GM19240 (cell line): ENCODE measurements around the gene MAPT.
"Not testable (repeated sequence)": the region's sequence is repeated elsewhere in the genome, so short reads cannot be mapped to it uniquely, and the experiment has no call there.

Source experiments
- DNase-seq: peaks from one replicate; pipeline ENCODE4 v3.0.0; 2011; ENCODE audit warnings: low spot score; ENCODE audit not compliant: insufficient read length

MAPT gene

DNA sequence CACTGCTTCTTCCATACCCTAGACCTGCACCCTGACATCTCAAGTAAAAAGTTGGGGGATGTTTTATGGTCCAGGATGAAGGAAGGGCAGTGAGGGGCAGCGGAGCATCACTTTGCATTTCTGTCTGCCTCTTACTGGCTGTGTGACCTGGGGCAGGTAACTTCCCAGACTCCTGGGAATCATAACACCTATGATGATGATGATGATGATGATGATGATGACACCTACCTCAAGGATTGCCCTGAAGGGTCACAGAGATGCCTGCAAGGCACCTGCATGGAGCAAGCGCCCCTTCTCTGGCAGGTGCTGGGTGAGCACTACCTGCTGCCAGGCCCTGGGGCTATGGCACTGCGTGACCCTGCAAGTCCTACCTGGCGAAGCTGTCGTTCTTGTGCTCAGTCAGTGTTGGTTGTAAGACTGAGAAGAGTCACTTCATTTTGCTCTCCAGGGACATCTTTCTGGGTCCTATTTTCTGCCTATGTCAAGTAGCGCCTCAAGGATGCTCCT, 58.5 kb downstream of the MAPT start:
- no peak for DNase-seq

DNA sequence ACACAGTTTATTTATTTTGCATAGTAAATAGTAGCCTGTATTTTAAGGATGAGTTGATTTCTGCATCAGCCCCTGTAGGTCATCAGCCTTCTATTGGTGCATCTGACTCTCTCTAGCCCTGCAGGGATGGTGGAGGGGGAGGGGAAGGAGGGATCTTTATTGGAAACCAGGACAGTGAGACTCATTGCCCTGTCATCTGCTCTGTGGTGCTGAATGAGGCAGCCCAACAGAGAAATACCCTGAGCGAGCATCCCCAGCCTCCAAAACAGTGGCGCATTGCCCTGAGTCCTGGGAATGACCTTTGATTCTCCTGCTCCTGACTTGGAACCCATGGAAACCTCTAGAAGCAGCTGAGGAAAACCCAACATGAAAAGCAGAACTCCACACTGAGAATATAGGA, 59.2 kb downstream of the MAPT start:
- no peak for DNase-seq

DNA sequence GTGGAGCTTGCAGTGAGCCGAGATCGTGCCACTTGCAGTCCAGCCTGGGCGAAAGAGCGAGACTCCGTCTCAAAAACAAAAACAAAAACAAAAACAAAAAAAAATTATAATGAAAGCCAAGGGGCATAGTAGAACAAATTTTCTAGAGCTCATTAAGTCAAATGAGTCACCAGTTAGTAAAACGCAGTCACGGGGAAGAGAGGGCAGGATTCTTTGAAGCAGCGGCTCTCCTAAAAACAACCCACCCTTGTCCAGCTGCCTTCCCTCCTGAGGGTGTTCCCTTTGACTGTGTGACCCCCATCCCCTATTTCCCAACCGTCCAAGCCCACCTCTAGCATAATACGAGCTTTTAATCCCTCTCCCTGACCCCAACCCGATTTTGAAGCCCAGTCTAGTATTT, 60.6 kb downstream of the MAPT start:
- DNase-seq: no peak

DNA sequence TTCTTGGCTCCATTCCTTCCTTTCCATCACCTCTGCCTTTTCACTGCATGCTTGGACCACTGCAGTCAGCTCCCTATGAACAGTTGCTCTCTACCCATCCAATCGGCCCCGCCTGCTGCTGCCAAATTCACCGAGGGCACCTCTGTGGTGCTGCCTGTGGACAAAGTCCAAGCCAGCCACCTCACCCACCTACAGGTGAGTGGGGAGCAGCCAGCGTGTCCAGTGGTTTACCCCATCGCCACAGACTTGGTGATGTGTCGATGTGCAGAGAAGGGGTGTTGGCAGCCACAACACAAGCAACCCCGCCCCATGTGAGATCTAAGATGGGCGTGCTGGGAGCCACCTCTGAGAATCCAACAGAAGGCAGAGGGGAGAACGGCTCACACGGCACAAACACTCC, 61.0 kb downstream of the MAPT start:
- DNase-seq: no peak

DNA sequence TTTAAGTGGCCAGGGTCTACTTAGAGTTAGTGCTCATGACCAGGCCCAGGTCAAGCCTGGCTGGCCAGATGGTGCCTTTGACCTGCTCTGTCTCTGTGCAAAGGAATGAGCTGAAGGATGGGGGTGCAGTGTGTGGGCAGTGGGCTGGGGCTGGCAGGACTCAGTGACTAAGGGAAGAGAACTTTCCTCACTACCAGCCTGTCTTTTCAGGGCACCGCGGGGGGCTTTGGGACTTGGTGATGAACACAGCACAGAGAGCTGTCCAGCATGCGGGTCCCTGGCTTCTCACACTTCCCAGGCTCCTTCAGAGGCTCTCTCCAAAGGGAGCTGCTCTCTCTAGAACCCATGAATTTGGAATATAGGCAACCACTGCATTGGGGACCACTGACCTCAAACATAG, 61.7 kb downstream of the MAPT start:
- DNase-seq: no peak

DNA sequence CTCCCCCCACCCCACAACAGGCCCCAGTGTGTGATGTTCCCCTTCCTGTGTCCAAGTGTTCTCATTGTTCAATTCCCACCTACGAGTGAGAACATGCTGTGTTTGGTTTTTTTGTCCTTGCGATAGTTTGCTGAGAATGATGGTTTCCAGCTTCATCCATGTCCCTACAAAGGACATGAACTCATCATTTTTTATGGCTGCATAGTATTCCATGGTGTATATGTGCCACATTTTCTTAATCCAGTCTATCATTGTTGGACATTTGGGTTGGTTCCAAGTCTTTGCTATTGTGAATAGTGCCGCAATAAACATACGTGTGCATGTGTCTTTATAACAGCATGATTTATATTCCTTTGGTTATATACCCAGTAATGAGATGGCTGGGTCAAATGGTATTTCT, 62.4 kb downstream of the MAPT start:
- DNase-seq: not testable (repeated sequence)

DNA sequence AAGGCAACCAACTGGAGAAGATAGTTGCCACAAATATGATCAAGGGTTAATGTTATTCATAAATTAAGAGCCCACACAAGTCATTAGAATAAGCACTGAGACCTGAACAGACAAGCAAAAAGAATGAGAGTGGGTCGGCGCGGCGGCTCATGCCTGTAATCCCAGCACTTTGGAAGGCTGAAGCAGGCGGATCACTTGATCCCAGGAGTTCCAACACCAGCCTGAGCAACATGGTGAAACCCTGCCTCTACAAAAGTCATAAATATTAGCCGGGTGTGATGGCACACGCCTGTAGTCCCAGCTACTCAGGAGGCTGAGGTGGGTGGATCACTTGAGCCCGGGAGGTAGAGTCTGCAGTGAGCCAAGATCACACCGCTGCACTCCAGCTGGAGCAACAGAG, 64.0 kb downstream of the MAPT start:
- no peak for DNase-seq

DNA sequence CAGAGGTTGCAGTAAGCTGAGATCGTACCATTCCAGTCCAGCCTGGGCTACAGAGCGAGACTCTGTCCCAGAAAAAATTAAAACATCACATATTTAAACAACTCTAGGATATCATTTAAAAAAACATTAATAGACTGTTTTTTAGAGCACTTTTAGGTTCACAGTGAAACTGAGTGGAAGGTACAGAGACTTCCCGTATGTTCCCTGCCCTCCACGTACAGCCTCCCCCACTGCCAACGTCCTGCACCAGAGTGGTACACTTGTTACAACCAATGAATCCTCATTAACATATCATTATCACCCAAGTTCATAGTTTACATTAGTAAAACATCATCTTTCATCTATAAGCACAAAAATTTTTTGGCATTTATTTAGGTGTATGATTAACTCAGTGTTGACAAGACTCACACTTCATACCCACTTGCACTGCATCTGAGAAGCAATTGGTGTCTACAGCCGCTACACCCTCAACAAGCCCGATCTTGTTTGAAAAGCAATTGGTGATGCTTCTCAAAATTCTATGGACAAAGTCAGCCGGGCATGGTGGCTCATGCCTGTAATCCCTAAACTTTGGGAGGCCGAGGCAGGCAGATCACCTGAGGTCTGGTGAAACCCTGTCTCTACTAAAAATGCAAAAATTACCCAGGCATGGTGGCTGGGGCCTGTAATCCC, 64.8 kb downstream of the MAPT start:
- DNase-seq: no peak

DNA sequence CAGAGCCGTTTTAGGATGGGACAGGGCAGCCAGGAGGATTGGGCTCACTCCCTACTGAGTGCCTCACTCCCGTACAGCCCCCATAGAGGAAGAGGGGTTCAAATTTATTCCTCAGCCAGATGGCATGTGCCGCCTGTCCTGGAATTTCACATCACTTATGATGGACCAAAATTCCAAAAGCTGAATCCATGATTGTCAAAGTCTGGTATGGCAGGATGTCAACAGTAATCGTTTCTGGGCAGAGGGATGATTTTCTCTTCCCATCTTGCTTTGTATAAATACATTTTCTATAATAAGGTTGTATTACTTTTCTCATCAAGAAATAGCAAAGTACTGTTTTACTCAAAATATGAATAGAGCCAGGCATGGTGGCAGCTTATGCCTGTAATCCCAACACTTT, 66.0 kb downstream of the MAPT start:
- no peak for DNase-seq

DNA sequence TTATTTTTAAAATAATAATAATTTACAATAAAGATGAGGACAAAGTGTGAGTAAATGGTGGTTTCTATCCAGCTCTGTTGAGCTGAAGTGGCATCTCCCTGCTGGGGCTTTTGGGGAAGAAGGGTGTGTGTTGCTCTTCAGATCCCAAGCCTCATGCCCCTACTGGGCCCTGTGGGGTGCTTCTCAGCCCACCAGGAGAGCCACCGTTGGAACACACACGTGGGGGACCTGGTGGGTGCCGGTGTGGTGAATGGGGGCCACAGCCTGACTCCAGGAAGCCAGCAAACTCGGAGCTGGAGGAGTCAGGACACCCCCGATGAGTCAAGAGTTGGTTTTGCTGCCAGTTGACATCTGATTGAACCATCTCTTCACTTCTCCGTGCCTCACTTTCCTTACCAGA, 66.9 kb downstream of the MAPT start:
- no peak for DNase-seq

DNA sequence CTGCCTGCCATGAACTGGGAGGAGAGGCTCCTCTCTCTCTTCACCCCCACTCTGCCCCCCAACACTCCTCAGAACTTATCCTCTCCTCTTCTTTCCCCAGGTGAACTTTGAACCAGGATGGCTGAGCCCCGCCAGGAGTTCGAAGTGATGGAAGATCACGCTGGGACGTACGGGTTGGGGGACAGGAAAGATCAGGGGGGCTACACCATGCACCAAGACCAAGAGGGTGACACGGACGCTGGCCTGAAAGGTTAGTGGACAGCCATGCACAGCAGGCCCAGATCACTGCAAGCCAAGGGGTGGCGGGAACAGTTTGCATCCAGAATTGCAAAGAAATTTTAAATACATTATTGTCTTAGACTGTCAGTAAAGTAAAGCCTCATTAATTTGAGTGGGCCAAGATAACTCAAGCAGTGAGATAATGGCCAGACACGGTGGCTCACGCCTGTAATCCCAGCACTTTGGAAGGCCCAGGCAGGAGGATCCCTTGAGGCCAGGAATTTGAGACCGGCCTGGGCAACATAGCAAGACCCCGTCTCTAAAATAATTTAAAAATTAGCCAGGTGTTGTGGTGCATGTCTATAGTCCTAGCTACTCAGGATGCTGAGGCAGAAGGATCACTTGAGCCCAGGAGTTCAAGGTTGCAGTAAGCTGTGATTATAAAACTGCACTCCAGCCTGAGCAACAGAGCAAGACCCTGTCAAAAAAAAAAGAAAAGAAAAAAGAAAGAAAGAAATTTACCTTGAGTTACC, 68.0 kb downstream of the MAPT start:
- no peak for DNase-seq

DNA sequence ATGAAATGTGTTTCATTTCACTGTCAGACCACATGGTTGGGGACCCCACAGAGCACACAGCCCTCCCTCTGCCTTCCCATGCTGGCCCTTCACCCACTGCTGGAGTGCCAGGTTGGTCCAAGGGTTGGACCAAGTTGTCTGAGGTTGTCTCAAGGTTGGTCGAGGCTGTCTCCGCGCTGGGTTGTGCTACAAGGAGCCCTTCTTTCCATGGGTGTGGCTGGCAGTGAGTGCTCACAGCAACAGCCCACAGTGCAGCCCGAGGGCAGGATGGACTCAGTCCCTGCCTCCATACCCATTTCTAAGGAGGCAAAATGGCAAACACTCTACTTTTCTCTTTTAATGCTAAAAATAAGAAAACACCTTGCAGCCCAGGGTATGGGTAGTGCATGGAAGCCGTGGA, 68.9 kb downstream of the MAPT start:
- DNase-seq: no peak

DNA sequence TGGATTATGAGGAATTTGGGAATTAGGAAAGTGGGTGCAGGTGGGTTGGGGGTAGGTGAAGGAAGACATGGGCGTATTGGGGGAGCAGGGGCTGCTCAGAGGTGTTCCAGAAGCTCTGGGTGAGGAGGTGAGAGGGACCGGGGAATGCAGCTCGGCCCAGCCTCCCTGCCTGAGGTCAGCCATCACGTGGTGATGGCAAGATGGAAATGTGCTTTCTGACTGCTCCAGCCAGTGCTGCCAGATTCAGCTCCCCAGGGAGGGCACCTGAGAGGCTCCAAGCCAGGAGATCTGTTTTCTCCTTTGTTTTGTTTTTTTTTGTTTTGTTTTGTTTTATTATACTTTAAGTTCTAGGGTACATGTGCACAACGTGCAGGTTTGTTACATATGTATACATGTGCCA, 69.5 kb downstream of the MAPT start:
- DNase-seq: no peak

DNA sequence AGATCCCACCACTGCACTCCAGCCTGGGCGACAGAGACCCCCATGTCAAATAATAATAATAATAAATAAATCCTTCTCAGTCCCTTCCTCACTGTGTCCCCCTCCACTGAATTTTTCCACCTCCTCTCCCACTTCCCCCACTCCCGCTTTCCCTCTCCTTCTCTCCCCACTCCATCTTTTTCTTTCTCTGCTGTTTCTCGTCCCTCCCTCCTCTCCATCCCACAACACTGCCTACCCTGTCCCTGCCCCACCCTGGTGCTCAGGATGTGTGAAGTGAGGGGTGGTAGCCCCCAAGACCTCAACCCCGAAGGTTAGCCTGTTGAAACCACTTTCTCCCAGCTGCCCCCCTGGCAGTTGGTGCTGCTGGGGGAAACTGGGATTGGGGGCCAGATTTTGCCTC, 70.3 kb downstream of the MAPT start:
- DNase-seq: no peak

DNA sequence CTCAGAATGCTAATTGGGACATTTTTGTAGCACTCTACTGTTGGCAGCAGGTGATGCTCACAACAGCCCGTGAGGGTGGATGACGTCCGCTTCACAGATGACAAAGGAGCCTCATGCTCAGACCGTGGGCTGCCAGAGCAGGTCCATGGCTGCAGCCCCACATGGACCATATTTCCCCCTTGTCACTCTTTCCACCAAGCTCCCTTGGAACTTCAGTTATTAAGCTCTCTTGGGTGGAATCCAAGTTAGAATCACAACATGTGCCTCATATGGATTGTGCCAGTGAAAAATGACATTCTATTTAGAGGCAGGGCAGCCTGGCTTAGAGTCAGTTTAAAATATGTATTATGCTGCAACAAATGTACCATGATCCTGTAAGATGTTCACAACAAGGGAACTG, 71.5 kb downstream of the MAPT start:
- DNase-seq: no peak

DNA sequence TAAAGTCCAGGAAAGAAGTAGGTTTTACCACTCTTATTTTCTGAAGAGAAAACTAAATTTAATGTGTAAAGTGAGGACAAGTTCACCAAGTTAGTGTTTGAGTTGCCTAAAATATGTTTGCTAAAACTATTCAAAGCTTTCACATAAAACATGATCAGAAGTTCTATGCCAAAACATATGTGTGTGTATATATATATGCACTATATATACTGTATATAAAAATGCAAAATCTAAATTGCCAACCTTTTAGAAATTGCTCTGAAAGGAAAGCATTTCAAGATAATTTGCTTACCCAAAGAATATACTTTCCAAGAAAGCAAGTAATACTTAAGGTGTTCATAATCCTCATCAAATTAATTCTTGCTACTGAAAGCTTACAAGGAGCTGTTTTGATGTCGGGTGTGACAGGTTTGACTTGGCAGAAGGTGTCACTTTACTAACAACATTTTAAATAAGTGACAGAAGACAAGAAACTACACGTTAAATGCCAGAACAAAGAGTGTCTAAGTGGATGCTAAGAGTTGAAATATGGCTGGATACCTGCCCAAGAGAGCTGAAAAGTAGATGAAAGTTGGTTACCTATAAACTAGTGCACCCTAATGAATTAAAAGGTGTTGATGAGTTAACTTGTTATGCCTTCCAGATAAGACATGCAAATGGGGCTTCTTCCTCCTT, 72.4 kb downstream of the MAPT start:
- DNase-seq: no peak

DNA sequence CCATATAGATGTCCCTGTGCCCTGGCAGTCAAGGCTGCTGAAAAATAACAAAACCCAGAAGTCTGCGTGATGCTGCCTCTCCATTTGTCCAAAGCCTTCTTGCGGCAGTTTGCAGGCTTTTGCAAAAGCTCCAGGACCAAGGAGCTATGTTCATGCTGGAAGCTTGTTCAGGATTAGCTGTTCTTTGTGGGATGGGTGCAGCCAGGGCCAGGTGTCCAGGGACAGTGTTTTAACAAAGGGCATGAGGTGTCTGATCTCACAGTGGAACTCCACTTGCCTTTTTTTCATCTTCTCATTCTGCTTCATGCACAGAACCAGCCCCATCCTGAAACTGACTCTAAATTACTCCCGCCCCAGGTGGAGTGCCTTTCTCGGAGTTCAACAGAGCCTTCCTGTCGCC, 73.0 kb downstream of the MAPT start:
- DNase-seq: no peak

DNA sequence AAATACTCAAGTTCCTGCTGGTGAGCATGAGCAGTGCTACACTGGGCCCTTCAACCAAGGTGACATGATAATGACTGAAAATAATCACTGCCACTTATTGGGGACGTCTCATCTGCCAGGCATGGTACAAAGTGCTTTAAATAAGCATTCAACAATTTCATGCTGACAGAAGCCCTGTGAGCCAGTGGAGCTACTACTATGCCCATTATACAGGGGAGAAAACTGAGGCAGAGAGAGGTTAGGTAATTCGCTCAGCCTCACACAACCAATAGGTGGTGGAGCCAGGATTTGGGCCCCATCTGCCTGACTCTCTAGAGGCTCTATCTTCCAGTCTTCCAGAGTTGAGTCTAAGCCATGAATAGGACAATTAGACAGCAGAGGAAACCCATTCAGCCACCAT, 74.4 kb downstream of the MAPT start:
- DNase-seq: no peak

DNA sequence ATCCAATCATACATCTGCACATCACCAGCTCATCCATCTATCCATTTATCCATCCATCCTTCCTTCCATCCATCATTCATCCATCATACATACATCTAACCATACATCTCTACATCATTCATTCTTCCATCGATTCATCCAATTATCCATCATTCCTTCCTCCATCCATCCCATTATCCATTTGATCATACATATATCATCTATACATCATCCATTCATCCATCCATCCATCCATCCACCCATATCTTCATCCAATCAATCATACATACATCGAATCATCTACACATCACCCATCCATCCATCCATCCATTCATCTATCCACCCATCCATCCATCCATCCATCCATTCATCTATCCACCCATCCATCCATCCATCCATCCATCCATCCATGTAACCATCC, 75.4 kb downstream of the MAPT start:
- no peak for DNase-seq

DNA sequence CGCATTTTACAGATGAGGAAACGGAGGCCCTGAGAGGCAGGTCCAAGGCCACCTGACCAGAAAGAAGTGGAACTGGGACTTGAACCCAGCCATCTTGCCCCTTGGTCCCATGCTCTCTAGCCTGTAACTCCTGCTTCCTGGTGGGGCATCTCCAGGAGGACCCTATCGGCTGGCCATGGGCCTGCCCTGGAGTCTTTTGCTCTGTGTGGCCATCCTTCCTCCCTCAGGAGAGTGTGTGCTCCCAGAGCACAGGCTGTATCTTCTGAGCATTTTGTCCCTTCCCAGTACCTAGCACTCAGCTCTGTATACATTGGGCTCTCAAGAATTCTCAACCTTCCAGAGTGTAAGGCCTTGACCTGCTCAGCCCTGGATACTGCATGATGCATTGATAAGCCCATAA, 76.3 kb downstream of the MAPT start:
- DNase-seq: no peak

DNA sequence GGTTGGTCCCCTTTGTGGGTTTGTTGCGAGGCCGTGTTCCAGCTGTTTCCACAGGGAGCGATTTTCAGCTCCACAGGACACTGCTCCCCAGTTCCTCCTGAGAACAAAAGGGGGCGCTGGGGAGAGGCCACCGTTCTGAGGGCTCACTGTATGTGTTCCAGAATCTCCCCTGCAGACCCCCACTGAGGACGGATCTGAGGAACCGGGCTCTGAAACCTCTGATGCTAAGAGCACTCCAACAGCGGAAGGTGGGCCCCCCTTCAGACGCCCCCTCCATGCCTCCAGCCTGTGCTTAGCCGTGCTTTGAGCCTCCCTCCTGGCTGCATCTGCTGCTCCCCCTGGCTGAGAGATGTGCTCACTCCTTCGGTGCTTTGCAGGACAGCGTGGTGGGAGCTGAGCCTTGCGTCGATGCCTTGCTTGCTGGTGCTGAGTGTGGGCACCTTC, 77.4 kb downstream of the MAPT start:
- DNase-seq: no peak

DNA sequence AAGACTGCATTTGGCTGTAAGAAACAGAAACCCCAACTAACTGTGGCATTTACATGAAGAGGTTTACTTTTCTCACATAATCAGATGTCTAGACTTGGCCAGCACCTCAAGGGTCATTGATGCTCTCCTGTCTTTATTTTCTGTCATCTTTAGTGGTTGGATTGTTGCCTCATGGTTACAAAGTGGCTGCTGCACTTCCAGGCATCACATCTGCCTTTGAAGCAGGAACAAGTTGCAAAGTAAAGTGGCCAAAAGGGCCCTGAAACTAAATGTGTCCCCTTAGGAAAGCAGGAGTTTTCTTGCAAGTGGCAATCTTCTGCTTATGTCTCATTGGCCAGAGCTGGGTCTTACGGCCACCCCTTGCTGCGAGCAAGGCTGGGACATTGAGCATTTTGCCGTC, 78.2 kb downstream of the MAPT start:
- no peak for DNase-seq
